Smooth muscle cell of the brain vasculature (primary cell): ENCODE measurements around the gene DNM1.

Experiments used
- DNase-seq: peaks from one replicate; pipeline ENCODE4 v3.0.0-alpha.2; 2012; ENCODE audit warnings: low read depth, low spot score

DNM1 gene

GRCh38 chr9:128205296-128205944, 2.2 kb downstream of the DNM1 start:
- DNase-seq = no peak

GRCh38 chr9:128206484-128206883, 3.3 kb downstream of the DNM1 start:
- DNase-seq = no peak

DNA sequence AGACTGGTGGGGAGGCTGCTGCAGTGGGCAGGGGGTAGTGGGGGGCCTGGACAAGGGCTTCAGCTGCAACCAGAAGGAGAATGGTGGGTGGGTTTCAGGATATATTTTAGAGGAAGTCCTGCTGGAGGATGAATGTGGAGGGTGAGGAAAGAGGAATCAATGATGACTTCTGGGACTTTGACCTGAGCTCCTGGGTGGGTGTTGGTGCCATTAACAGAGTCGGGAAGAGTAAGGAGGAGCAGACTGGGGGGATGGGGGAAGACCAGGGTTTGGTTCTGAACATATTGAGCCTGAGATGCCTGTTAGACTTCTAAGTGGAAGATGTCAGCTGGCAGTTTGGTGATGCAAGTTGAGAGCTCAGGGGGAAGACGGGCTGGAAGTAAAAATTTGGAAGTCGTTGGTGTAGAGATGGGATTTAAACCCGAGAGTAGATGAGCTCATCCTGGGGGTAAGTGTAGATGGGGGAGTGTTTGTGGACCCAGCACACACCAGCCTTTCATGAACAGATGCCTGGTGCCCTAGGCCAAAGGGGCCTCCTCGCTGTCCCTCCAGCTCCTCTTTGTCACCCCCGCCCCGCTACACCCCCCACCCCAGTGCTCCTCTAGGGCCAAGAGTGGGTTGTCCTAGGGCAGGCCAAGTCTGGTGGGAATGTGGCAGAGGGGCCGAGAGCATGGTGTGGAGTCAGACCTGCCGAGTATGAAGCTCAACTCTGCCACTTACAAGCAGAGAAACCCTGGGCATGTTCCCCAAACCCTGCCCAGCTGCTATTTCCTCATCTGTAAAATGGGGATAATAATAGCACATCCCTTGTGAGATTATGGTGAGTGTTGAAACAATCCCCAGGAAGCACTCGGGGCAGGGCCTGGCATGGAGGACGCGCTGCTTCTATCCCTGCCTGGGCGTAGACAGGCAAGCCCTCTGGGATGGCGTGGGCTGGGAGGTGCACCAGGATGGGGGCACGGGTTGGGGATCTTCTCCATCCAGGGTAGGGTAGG, 4.0 kb downstream of the DNM1 start:
- no peak for DNase-seq

- no peak for DNase-seq
These were observed 5.2 kb downstream of the DNM1 start for GRCh38 chr9:128208386-128208785.

GRCh38 chr9:128208946-128209669, 5.9 kb downstream of the DNM1 start:
- no peak for DNase-seq

- no peak for DNase-seq
These were observed 8.2 kb downstream of the DNM1 start for GRCh38 chr9:128211186-128211980.

GRCh38 chr9:128211981-128212281, 8.8 kb downstream of the DNM1 start:
- no peak for DNase-seq

GRCh38 chr9:128213746-128214497, 10.7 kb downstream of the DNM1 start:
- no peak for DNase-seq

DNA sequence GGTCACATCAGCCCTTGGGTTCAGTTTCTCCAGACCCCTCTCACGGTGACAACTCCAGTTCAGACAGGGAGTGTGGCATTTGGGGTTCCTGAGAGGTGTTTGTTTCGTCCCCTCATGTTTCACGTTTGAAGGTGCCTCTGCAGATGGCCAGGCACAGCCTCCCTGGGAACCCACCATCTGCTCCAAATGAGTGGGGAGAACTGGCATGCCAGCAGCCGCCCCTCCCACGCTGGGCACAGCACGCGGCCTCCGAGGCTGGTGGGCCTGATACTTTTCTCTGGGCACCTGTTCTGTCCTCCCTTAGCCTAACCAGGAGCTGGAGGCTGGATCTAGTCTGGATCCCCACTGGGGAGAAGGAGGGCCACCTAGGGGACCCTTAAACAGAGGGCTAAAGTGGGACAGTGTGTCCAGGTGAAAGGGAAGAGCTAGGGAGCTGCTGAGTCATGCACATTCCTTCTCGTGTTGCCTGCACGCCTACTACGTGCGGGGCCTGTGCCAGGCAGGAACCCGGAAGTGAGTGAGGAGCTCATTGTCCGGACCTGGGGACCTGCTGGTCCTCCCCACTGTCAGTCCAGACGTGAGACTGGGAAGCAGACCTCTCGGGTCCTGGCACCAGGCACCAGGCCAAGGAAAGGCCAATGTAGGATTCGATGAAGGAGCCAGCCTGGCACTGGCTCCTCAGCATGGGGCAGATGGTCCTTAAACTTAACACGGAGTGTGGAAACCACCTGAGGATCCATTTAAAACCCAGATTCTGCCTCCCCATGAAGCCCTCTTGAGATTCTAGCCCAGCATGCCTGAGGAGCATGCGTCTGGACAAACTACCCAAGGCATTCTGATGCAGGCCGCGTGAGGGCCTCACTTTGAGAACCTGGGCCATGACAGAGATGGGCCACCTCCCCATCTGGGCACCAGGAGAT, 11.7 kb downstream of the DNM1 start:
- no peak for DNase-seq

GRCh38 chr9:128215491-128216409, 12.6 kb downstream of the DNM1 start:
- DNase-seq = no peak

DNA sequence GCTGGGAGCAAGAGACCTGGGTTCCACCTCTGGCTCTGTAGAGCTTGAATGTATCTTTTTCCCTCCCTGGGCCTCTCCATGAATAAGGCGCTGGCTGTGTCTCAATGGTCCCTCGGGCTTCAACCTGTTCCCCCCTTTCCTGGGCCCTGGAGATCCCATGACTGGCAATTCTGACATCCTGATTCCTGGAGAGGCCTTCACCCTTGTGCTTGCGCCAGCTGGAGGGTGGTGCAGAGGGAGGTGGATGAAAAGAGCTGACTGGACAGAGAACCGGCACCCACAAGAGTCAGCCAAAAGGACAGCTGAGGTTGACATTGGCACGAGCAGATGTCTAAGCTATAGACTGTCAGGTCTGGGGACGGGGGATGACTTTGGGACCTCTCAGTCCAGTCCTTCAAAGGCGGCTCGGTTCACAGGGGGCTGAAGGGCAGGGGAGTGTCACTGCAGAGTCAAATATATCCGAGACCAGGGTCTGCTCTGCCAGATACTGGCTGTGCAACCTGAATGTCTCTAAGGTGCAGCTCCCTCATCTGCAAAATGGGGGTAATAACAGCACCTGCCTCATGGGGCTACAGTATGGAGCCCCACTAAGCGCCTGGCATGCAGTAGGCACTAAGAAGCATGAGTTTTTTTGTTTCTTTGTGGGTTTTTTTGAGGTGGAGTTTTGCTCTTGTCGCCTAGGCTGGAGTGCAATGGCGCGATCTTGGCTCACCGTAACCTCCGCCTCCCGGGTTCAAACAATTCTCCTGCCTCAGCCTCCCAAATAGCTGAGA, 13.8 kb downstream of the DNM1 start:
- DNase-seq = no peak

GRCh38 chr9:128218172-128218517, 15.0 kb downstream of the DNM1 start:
- DNase-seq = no peak

- DNase-seq = no peak
These were observed 15.6 kb downstream of the DNM1 start for GRCh38 chr9:128218518-128219389.

DNA sequence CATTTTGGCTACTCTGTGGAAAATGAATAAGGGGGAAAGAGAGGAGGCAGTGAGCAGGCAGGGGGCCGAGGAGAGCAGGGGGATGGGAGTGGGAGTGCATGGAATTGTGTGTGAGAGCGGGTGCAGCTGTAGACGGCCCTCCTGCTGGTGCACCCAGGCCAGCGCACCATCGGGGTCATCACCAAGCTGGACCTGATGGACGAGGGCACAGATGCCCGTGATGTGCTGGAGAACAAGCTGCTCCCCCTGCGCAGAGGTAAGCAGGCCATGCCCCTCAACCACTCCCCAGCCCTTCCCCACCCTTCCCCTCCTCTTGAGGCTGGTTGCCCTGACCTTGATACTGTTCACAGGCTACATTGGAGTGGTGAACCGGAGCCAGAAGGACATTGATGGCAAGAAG, 16.7 kb downstream of the DNM1 start:
- no peak for DNase-seq

DNA sequence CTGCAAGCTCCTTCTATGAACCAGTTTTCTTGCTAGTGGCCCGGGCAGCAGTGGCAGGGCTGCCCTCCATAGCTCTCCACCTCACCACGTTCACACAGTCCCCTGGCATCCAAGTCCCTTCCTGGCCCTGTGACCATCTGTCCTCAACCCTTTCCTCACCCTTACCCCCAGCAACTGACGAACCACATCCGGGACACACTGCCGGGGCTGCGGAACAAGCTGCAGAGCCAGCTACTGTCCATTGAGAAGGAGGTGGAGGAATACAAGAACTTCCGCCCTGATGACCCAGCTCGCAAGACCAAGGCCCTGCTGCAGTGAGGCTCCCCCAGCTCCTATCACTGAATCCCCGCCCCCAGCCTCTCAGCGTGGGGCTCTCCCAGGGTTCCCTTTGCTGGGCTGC, 18.8 kb downstream of the DNM1 start:
- DNase-seq = no peak

DNA sequence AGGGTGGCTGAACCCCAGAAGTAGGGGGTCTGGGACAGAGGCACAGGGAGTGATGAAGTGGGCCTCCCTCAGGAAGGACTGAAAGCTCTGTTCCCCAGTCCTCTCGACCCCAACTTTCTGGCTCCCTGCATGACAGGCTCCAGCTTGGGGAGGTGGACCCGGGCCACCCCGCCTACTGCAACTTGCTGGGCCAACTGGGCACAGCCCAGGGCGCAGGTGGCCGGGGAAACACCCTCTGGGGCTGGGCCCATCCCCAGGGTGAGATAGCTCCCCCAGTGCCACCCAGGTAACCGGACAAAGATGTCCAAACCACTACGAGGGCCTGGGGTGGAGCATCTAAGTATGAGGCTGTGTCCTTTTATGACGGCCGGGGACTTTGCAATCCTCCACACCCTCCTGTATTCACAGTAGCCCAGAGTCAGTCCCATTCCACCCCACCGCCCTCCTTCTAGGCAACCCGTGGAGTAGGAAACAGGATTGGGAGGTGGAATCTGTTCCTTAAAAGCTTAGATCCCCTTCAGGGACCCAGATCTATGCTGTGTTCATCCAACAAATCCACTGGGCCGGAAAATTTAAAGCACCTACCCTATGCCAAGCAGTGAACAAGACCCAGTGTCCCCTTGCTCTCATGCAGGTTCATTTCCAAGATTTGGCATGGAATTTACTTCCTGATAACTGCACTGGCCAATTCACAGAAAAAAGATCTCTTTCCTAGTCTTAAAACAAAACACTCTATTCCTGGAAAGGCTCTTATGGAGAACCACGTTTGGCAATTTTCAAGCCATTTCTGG, 19.9 kb downstream of the DNM1 start:
- DNase-seq = no peak
